Skin epidermis (tissue), 12 donors: ENCODE data around the gene LIN52.

Experiments
- H3K27ac ChIP-seq, 21 experiments: fragments of 200-600 bp; sonication (generic) in 11 of 21; one replicate each; pipeline ENCODE4 v1.5.0; 2020; ENCODE audit warnings: mild to moderate bottlenecking in 3 of 21, inconsistent platforms in 2 of 21, moderate library complexity in 2 of 21
- H3K4me3 ChIP-seq, 7 experiments: fragments of 200-600 bp; sonication (generic) in 2 of 7; one replicate each; pipeline ENCODE4 v1.5.0; 2020; ENCODE audit warnings: inconsistent platforms in 2 of 7, mild to moderate bottlenecking in 2 of 7, moderate library complexity in 1 of 7

Gene LIN52

GRCh38 chr14:74249433-74250375 is 164.9 kb downstream of the LIN52 start:
- Histone ChIP-seq H3K4me3 (no peak overlapping the region), H3K27ac (no peak overlapping the region)
